A673 (cell line): ENCODE data around the gene EPB41L4A. TPM values are rescaled to one million over a fixed set of nuclear protein-coding genes. Genes with fewer than 3 reads are reported as not detected.
"Not testable (repeated sequence)": the region's sequence is repeated elsewhere in the genome, so short reads cannot be mapped to it uniquely, and the experiment has no call there.

ENCODE experiments used
- BruUV-seq: library from RNA; stranded (reverse); fragments of 400-500 nt; replicated peaks from 2 replicates; lab custom pipeline; 2021; lab: Mats Ljungman, UMichigan
- CTCF ChIA-PET: fragments of 300-600 bp; sonication (Branson Sonifier 250); formaldehyde crosslinking; loops from one replicate; lab custom pipeline; 2022; ENCODE audit warnings: antibody characterized with exemption; lab: Charles Lee
- POLR2A ChIA-PET: fragments of 300-600 bp; sonication (Branson Sonifier 250); formaldehyde crosslinking; loops from one replicate; lab custom pipeline; 2022; ENCODE audit warnings: antibody characterized with exemption; ENCODE audit not compliant: low non-redundant PET; lab: Charles Lee
- DNase-seq: peaks from one replicate; pipeline ENCODE4 v3.0.0-alpha.2; 2015; ENCODE audit warnings: low spot score
- H3K27ac ChIP-seq: fragments of 200-600 bp; sonication (generic); 2 replicates; pipeline ENCODE4 v1.5.1; 2016; ENCODE audit warnings: mixed run types, low read depth, mild to moderate bottlenecking, mixed read lengths, antibody characterized with exemption, low read length; ENCODE audit not compliant: poor library complexity, severe bottlenecking
- H3K27me3 ChIP-seq: fragments of 200-600 bp; sonication (generic); replicated peaks from 2 replicates; pipeline ENCODE4 v1.6.1; 2017; ENCODE audit warnings: mixed run types, low read depth, mild to moderate bottlenecking, mixed read lengths, antibody characterized with exemption, low read length; ENCODE audit not compliant: insufficient read depth, poor library complexity
- H3K36me3 ChIP-seq: fragments of 200-600 bp; sonication (generic); 2 replicates; pipeline ENCODE4 v1.6.1; 2016; ENCODE audit warnings: mixed run types, mild to moderate bottlenecking, mixed read lengths, antibody characterized with exemption, low read length; ENCODE audit not compliant: insufficient read depth, poor library complexity, severe bottlenecking
- H3K4me1 ChIP-seq: fragments of 200-600 bp; sonication (generic); 2 replicates; pipeline ENCODE4 v1.6.1; 2017; ENCODE audit warnings: mixed run types, mild to moderate bottlenecking, mixed read lengths, antibody characterized with exemption, low read length; ENCODE audit not compliant: insufficient read depth, poor library complexity, severe bottlenecking
- H3K4me3 ChIP-seq: fragments of 200-600 bp; sonication (generic); 2 replicates; pipeline ENCODE4 v1.5.1; 2016; ENCODE audit warnings: low read depth, mixed run types, mild to moderate bottlenecking, mixed read lengths, low read length; ENCODE audit not compliant: poor library complexity, severe bottlenecking
- H3K9me3 ChIP-seq: fragments of 200-600 bp; sonication (generic); 2 replicates; pipeline ENCODE4 v1.6.1; 2016; ENCODE audit warnings: mixed run types, low read depth, mild to moderate bottlenecking, mixed read lengths, antibody characterized with exemption, low read length; ENCODE audit not compliant: poor library complexity, severe bottlenecking
- EZH2 ChIP-seq: fragments of 200-600 bp; sonication (generic); IDR thresholded peaks from 2 replicates; pipeline ENCODE4 v1.6.1; 2017; ENCODE audit warnings: borderline replicate concordance, low read depth, mild to moderate bottlenecking, mixed read lengths, antibody characterized with exemption, low read length; ENCODE audit not compliant: poor library complexity, severe bottlenecking
- intact Hi-C: fragments of 100-400 bp; cut with micrococcal nuclease; formaldehyde crosslinking; loops from one replicate; pipeline ENCODE4 v1.10.0; 2022; ENCODE audit not compliant: unreplicated experiment
- total RNA-seq: library from RNA; stranded (reverse); gene quantifications from 2 replicates; pipeline ENCODE4 v1.2.3, GENCODE V29; 2021
- TF ChIP-seq, protein P1 (sequence below): fragments of 300-800, 200-600 bp; sonication (generic); conservative IDR thresholded peaks from 2 replicates; pipeline ENCODE4 v1.5.1; 2017; ENCODE audit warnings: low read depth, mild to moderate bottlenecking, antibody characterized with exemption, low read length, moderate library complexity, mixed read lengths

The EPB41L4A gene
- total RNA-seq, 1 experiment from 2014 or later, result not detected

GRCh38 chr5:112226215-112226614 is 192.9 kb downstream of the EPB41L4A start:
- no peak for DNase-seq
- Histone ChIP-seq H3K9me3 (no peaks in the 10 kb centered on the region), H3K27me3 (no peaks in the 10 kb centered on the region), H3K27ac (no peak overlapping the region), H3K4me3 (no peak overlapping the region), H3K36me3 (no peaks in the 10 kb centered on the region), H3K4me1 (no peaks in the 10 kb centered on the region)
- TF ChIP-seq, protein P1, sequence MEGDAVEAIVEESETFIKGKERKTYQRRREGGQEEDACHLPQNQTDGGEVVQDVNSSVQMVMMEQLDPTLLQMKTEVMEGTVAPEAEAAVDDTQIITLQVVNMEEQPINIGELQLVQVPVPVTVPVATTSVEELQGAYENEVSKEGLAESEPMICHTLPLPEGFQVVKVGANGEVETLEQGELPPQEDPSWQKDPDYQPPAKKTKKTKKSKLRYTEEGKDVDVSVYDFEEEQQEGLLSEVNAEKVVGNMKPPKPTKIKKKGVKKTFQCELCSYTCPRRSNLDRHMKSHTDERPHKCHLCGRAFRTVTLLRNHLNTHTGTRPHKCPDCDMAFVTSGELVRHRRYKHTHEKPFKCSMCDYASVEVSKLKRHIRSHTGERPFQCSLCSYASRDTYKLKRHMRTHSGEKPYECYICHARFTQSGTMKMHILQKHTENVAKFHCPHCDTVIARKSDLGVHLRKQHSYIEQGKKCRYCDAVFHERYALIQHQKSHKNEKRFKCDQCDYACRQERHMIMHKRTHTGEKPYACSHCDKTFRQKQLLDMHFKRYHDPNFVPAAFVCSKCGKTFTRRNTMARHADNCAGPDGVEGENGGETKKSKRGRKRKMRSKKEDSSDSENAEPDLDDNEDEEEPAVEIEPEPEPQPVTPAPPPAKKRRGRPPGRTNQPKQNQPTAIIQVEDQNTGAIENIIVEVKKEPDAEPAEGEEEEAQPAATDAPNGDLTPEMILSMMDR, result no peak
- no peak for TF ChIP-seq EZH2
- POLR2A ChIA-PET, result no interaction called here
- intact Hi-C loops, result no loop called here
- BruUV-seq, result no TSS peak
- CTCF ChIA-PET, result no interaction called here

GRCh38 chr5:112222997-112223396 is 196.1 kb downstream of the EPB41L4A start:
- H3K27me3 ChIP-seq, CTCF ChIA-PET, BruUV-seq, H3K4me3 ChIP-seq, DNase-seq, H3K9me3 ChIP-seq, H3K4me1 ChIP-seq, POLR2A ChIA-PET, intact Hi-C loops, H3K36me3 ChIP-seq, H3K27ac ChIP-seq: not testable (repeated sequence)

DNA sequence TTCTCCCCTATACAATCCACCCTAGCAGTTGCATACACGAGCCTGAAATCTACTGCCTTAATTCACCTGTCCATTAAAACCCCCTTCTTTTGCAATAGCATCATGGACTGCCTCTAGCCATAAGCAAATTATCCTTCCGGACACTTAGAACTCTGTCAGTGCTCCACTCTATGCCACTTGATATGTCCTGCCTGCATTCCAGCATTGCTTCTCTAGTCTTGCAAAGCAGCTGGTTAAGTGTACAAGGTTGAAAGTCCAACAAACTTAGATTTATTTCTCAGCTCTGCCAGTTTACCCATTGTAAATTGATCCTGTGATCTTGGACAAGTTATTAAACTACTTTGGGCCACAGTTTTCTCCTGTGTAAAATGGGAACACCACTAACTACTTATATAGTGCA is 197.9 kb downstream of the EPB41L4A start:
- intact Hi-C loops, result no loop called here

More for the DNA sequence above, 197.9 kb downstream of the EPB41L4A start:
- TF ChIP-seq, protein P1, result no peak
- TF ChIP-seq EZH2, result no peak
- no peak overlapping the region for H3K4me3 ChIP-seq
- H3K27ac ChIP-seq, result no peak overlapping the region
- no peak for DNase-seq
- no TSS peak for BruUV-seq
- POLR2A ChIA-PET, result no interaction called here
- H3K4me1 ChIP-seq, result no peaks in the 10 kb centered on the region
- H3K36me3 ChIP-seq, result no peaks in the 10 kb centered on the region
- CTCF ChIA-PET, result no interaction called here
- no peaks in the 10 kb centered on the region for H3K27me3 ChIP-seq
- no peaks in the 10 kb centered on the region for H3K9me3 ChIP-seq
